H1 (cell line): ENCODE results near the gene GOLGA7B. TPM values are rescaled to one million over a fixed set of nuclear protein-coding genes. Genes with fewer than 3 reads are reported as not detected.
A peak's percentile ranks its signal among the peaks of the same experiment; 100 is the strongest.

Experiments
- ASH2L ChIP-seq: fragments of 200-600, 300-600 bp; sonication (generic); IDR thresholded peaks from one replicate; pipeline ENCODE4 v1.7.1; 2017; ENCODE audit warnings: low read length
- ATF3 ChIP-seq: IDR thresholded peaks from 2 replicates; pipeline ENCODE4 v1.6.1; 2011; ENCODE audit warnings: low read depth, mild to moderate bottlenecking, low read length; ENCODE audit not compliant: insufficient read depth
- CTBP2 ChIP-seq: IDR thresholded peaks from 2 replicates; pipeline ENCODE4 v1.7.0; 2011; ENCODE audit warnings: borderline replicate concordance, mild to moderate bottlenecking, moderate library complexity, mixed read lengths, low read length; ENCODE audit not compliant: insufficient read depth, insufficient read length
- CTCF ChIP-seq, 3 experiments: IDR thresholded peaks; 1 replicate in 2 of 3; 2 replicates in 1 of 3; pipeline versions ENCODE4 v1.5.1 to v1.6.1; 2011; ENCODE audit warnings: low read length in 3 of 3, mild to moderate bottlenecking in 3 of 3, inconsistent platforms in 2 of 3, low read depth in 1 of 3, moderate library complexity in 1 of 3; ENCODE audit not compliant: insufficient read depth in 1 of 3; ENCODE audit errors: control extremely low read depth in 1 of 3
- E2F6 ChIP-seq: IDR thresholded peaks from 2 replicates; pipeline ENCODE4 v1.6.1; 2012; ENCODE audit warnings: inconsistent platforms
- EP300 ChIP-seq, 2 experiments: IDR thresholded peaks; 1 replicate in 1 of 2; 2 replicates in 1 of 2; pipeline ENCODE4 v1.6.1; 2011 to 2012; ENCODE audit warnings: low read depth in 2 of 2, low read length in 2 of 2, mild to moderate bottlenecking in 2 of 2, borderline replicate concordance in 1 of 2, inconsistent platforms in 1 of 2, moderate library complexity in 1 of 2
- HDAC6 ChIP-seq: IDR thresholded peaks from one replicate; pipeline ENCODE4 v1.7.1; 2012; ENCODE audit warnings: low read depth, mild to moderate bottlenecking, inconsistent platforms, low read length, moderate library complexity
- JUN ChIP-seq: IDR thresholded peaks from 2 replicates; pipeline ENCODE4 v1.6.1; 2011; ENCODE audit warnings: low read depth, mild to moderate bottlenecking, improper control_type of control experiment, low read length
- KDM4A ChIP-seq: IDR thresholded peaks from one replicate; pipeline ENCODE4 v1.7.1; 2012; ENCODE audit warnings: low read depth, mild to moderate bottlenecking, moderate library complexity, low read length, inconsistent platforms; ENCODE audit not compliant: severe bottlenecking
- KDM5A ChIP-seq: fragments of 200-600 bp; IDR thresholded peaks from 2 replicates; pipeline ENCODE4 v1.7.1; 2012; ENCODE audit warnings: mild to moderate bottlenecking, low read length, inconsistent platforms, mixed read lengths
- MAFK ChIP-seq: IDR thresholded peaks from 2 replicates; pipeline ENCODE4 v1.6.1; 2012; ENCODE audit warnings: low read depth, mild to moderate bottlenecking, improper control_type of control experiment, low read length
- NANOG ChIP-seq: IDR thresholded peaks from 2 replicates; pipeline ENCODE4 v1.6.1; 2011; ENCODE audit warnings: low read length, low read depth, mild to moderate bottlenecking, inconsistent platforms; ENCODE audit not compliant: insufficient read depth, poor library complexity, severe bottlenecking
- PHF8 ChIP-seq: fragments of 200-600 bp; sonication (generic); conservative IDR thresholded peaks from 2 replicates; pipeline ENCODE4 v1.7.1; 2012; ENCODE audit warnings: low read depth, mild to moderate bottlenecking, inconsistent platforms, low read length, moderate library complexity
- RBBP5 ChIP-seq: IDR thresholded peaks from 2 replicates; pipeline ENCODE4 v1.7.1; 2012; ENCODE audit warnings: low read depth, mild to moderate bottlenecking, inconsistent platforms, low read length, moderate library complexity, borderline replicate concordance
- RXRA ChIP-seq: IDR thresholded peaks from 2 replicates; pipeline ENCODE4 v1.6.1; 2011; ENCODE audit warnings: low read depth, mild to moderate bottlenecking, low read length, moderate library complexity; ENCODE audit not compliant: insufficient read depth
- SIN3A ChIP-seq, 2 experiments: IDR thresholded peaks in 1 of 2; conservative IDR thresholded peaks in 1 of 2; 2 replicates each; pipeline ENCODE4 v1.6.1; 2011 to 2012; ENCODE audit warnings: low read length in 2 of 2, improper control_type of control experiment in 1 of 2, low read depth in 1 of 2, mild to moderate bottlenecking in 1 of 2
- SP1 ChIP-seq: IDR thresholded peaks from 2 replicates; pipeline ENCODE4 v1.6.1; 2011; ENCODE audit warnings: low read depth, low read length
- SP4 ChIP-seq: IDR thresholded peaks from 2 replicates; pipeline ENCODE4 v1.6.1; 2012; ENCODE audit warnings: low read length, inconsistent platforms
- SUZ12 ChIP-seq: fragments of 200-600 bp; sonication (generic); IDR thresholded peaks from 2 replicates; pipeline ENCODE4 v1.6.1; 2012; ENCODE audit warnings: mild to moderate bottlenecking, inconsistent platforms, low read length, moderate library complexity, mixed read lengths
- TAF1 ChIP-seq: IDR thresholded peaks from 2 replicates; pipeline ENCODE4 v1.6.1; 2011; ENCODE audit warnings: mild to moderate bottlenecking, low read depth, low read length
- TEAD4 ChIP-seq: IDR thresholded peaks from 2 replicates; pipeline ENCODE4 v1.6.1; 2012; ENCODE audit warnings: low read depth, low read length, inconsistent platforms, mixed read lengths
- YY1 ChIP-seq: IDR thresholded peaks from 2 replicates; pipeline ENCODE4 v1.6.1; 2011; ENCODE audit warnings: low read depth, mild to moderate bottlenecking, low read length
- polyA plus RNA-seq, 7 experiments: library from polyadenylated mRNA; depleted of rRNA in 3 of 7; stranded (reverse) in 5 of 7; unstranded in 2 of 7; fragments of >200 nt in 5 of 7; fragments of 200-250 nt in 2 of 7; gene quantifications; 1 replicate in 5 of 7; 2 replicates in 1 of 7; 4 replicates in 1 of 7; pipeline versions ENCODE4 v1.2.1 to v1.2.3, GENCODE V29; 2011 to 2013; ENCODE audit warnings: missing spikeins in 2 of 7, mixed read lengths in 2 of 7
- total RNA-seq: library from RNA; stranded (reverse); fragmentation: NEBNext Ultra II Directional; extraction: Animal tissue kit (Norgen Biotek cat#: 25700); gene quantifications from 2 replicates; pipeline ENCODE4 v1.2.1, GENCODE V29; 2021

GOLGA7B gene
- total and polyA plus RNA-seq, 2 of the 8 experiments (the other 6 are each of a cell fraction or from before 2014, with no cell fraction given) = 0.04 to 0.14 TPM

GRCh38 chr10:97914837-97915211, 65.2 kb downstream of the GOLGA7B start (continued):
- TF ChIP-seq E2F6 = no peak
- no peak for TF ChIP-seq MAFK
- TF ChIP-seq RXRA = 0 out of 2 replicates have a peak, but pooled peaks have one; percentile 54
- TF ChIP-seq SP1 = no peak
- no peak for TF ChIP-seq SUZ12
- TF ChIP-seq YY1 = peak; percentile 65; the same call in 1 of the 2 replicates
- TF ChIP-seq KDM4A = no peak
- TF ChIP-seq KDM5A = no peak
- no peak for TF ChIP-seq RBBP5
- no peak for TF ChIP-seq CTBP2
- TF ChIP-seq NANOG = no peak
- no peak for TF ChIP-seq SP4
- no peak for TF ChIP-seq HDAC6
- no peak for TF ChIP-seq ATF3
- no peak for TF ChIP-seq ASH2L
- TF ChIP-seq SIN3A (conservative IDR thresholded peaks at IDR 0.05 in 1 of 2, IDR thresholded peaks at IDR 0.05 in 1 of 2; ENCODE audit: low read depth in 1 of 2, low read length in 2 of 2) = no peak
- peak; percentile 75 to 97 (median 87) for TF ChIP-seq CTCF (IDR thresholded peaks at IDR 0.05; ENCODE audit: control extremely low read depth in 1 of 3, insufficient read depth in 1 of 3, low read depth in 1 of 3, low read length in 3 of 3)
- TF ChIP-seq EP300 (IDR thresholded peaks at IDR 0.05; ENCODE audit: borderline replicate concordance in 1 of 2, low read depth in 2 of 2, low read length in 2 of 2) = 0 out of 3 replicates have a peak, but pooled peaks of 1 of the 2 experiments have one; percentile 24
- TF ChIP-seq PHF8 = no peak
- no peak for TF ChIP-seq TEAD4
- no peak for TF ChIP-seq JUN
- no peak for TF ChIP-seq TAF1
